WERI-Rb-1 (cell line): ENCODE measurements around the gene ENAH.
A peak's percentile ranks its signal among the peaks of the same experiment; 100 is the strongest.

Source experiments
- DNase-seq: peaks from one replicate; pipeline ENCODE4 v3.0.0-alpha.2; 2020
- H3K27ac ChIP-seq: fragments of 250-450 bp; sonication (Bioruptor Pico); 2 replicates; pipeline ENCODE4 v1.5.1; 2020; ENCODE audit warnings: mild to moderate bottlenecking, moderate library complexity
- H3K27me3 ChIP-seq: fragments of 250-450 bp; sonication (Bioruptor Pico); 2 replicates; pipeline ENCODE4 v1.5.1; 2021; ENCODE audit warnings: mild to moderate bottlenecking, low read depth, moderate library complexity; ENCODE audit not compliant: insufficient read depth, severe bottlenecking
- H3K36me3 ChIP-seq: fragments of 250-450 bp; sonication (Bioruptor Pico); 2 replicates; pipeline ENCODE4 v1.5.1; 2020; ENCODE audit warnings: mild to moderate bottlenecking, moderate library complexity
- H3K4me3 ChIP-seq: 2 replicates; pipeline ENCODE4 v1.5.1; 2011; ENCODE audit warnings: low read depth, mild to moderate bottlenecking, control low read depth, low read length
- H3K9me3 ChIP-seq: fragments of 250-450 bp; sonication (Bioruptor Pico); 2 replicates; pipeline ENCODE4 v1.5.1; 2021; ENCODE audit warnings: mild to moderate bottlenecking, moderate library complexity; ENCODE audit not compliant: severe bottlenecking
- TF ChIP-seq, protein P1 (sequence below): IDR thresholded peaks from 2 replicates; pipeline ENCODE4 v1.5.1; 2011; ENCODE audit warnings: low read depth, mild to moderate bottlenecking, control low read depth, inconsistent platforms, low read length

ENAH gene

DNA sequence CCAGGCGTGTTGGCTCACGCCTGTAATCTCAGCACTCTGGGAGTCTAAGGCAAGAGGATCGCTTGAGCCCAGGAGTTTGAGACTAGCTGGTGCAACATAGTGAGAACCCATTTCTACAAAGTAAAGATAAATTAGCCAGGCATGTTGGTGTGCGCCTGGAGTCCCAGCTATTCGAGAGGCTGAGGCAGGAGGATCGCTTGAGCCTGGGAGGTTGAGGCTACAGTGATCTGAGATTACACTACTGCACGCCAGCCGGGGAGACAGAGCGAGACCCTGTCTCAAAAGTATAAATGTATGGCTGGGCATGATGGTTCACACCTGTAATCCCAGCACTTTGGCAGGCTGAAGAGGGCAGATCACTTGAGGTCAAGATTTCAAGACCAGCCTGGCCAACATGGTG, 173.6 kb downstream of the ENAH start:
- Histone ChIP-seq H3K36me3 (no peaks in the 10 kb centered on the region), H3K4me3 (no peak overlapping the region), H3K27ac (no peak overlapping the region), H3K27me3 (no peaks in the 10 kb centered on the region), H3K9me3 (no peaks in the 10 kb centered on the region)
- TF ChIP-seq, protein P1, sequence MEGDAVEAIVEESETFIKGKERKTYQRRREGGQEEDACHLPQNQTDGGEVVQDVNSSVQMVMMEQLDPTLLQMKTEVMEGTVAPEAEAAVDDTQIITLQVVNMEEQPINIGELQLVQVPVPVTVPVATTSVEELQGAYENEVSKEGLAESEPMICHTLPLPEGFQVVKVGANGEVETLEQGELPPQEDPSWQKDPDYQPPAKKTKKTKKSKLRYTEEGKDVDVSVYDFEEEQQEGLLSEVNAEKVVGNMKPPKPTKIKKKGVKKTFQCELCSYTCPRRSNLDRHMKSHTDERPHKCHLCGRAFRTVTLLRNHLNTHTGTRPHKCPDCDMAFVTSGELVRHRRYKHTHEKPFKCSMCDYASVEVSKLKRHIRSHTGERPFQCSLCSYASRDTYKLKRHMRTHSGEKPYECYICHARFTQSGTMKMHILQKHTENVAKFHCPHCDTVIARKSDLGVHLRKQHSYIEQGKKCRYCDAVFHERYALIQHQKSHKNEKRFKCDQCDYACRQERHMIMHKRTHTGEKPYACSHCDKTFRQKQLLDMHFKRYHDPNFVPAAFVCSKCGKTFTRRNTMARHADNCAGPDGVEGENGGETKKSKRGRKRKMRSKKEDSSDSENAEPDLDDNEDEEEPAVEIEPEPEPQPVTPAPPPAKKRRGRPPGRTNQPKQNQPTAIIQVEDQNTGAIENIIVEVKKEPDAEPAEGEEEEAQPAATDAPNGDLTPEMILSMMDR = no peak
- DNase-seq = no peak

DNA sequence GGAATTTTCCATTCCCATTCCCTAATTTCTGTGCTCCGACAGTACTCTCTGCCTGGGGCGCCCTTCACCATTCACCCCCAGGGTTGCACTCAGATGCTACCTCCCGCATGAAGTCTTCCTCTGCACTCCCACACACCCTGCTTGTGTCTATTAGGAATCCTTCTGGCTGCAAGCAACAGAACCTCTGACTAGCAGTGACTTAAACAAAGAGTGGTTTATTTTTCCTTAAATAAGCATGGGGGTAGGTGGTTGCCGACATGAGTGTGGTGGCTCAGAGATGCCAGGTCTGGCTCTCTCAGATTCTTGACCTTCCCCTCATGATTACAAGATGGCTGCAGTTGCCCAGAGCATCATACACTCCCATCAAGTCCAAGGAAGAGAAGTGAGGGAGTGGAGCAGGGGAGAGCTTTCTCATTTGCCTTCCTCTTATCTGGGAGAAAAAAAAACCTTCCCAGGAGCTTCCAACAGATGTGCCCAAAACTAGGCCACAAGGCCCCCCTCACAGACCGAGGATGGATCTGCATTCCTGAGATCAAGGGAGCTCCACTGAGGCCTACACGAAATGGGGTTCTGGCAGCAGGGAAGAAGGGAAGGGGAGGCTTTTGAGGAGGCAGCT, 175.5 kb downstream of the ENAH start:
- DNase-seq = no peak
- H3K4me3 ChIP-seq = no peak overlapping the region
- TF ChIP-seq, protein P1 = no peak
- H3K36me3 ChIP-seq = no peaks in the 10 kb centered on the region
- H3K27me3 ChIP-seq = no peaks in the 10 kb centered on the region
- no peaks in the 10 kb centered on the region for H3K9me3 ChIP-seq
- H3K27ac ChIP-seq = no peak overlapping the region

DNA sequence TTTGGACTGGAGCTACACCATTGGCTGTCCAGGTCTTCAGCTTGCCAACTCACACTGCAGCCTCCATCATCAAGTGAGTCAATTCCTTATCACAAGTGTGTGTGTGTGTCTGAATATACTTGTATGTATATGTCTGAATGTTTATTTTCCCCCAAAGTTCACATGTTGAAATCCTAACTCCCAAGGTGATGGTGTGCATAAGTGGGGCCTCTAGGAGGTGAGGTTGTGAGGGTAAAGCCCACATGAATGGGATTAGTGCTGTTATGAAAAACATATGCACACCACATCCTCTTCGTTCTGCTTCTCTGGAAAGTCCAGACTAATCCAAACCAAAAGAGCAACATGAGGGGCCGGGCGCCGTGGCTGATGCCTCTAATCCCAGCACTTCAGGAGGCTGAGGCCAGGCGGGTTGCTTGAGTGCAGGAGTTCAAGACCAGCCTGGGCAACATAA, 176.4 kb downstream of the ENAH start:
- TF ChIP-seq, protein P1 = no peak
- H3K9me3 ChIP-seq = no peaks in the 10 kb centered on the region
- no peaks in the 10 kb centered on the region for H3K27me3 ChIP-seq
- H3K36me3 ChIP-seq = no peaks in the 10 kb centered on the region
- H3K4me3 ChIP-seq = no peak overlapping the region
- DNase-seq = no peak
- H3K27ac ChIP-seq = no peak overlapping the region

DNA sequence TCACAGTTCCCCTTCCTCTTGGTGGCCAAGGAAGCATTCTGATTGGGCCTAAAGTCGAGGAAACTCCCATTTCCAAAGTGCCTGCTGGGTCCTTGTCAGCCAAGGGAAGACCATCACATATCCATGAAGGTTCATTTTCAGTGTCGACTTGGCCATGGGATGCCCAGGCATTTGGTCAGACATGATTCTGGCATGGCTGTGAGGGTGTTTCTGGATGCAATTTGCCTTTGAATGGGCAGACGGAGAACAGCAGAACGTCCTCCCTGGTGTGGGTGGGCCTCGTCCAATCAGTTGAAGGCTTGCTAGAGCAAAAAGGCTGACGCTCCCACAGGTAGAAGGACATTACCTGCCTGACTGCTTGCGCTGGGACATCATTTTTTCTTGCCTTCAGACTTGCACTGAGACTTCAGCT, 176.8 kb downstream of the ENAH start:
- TF ChIP-seq, protein P1 = no peak
- Histone ChIP-seq H3K4me3 (no peak overlapping the region), H3K27me3 (no peaks in the 10 kb centered on the region), H3K27ac (no peak overlapping the region), H3K9me3 (no peaks in the 10 kb centered on the region), H3K36me3 (no peaks in the 10 kb centered on the region)
- no peak for DNase-seq

DNA sequence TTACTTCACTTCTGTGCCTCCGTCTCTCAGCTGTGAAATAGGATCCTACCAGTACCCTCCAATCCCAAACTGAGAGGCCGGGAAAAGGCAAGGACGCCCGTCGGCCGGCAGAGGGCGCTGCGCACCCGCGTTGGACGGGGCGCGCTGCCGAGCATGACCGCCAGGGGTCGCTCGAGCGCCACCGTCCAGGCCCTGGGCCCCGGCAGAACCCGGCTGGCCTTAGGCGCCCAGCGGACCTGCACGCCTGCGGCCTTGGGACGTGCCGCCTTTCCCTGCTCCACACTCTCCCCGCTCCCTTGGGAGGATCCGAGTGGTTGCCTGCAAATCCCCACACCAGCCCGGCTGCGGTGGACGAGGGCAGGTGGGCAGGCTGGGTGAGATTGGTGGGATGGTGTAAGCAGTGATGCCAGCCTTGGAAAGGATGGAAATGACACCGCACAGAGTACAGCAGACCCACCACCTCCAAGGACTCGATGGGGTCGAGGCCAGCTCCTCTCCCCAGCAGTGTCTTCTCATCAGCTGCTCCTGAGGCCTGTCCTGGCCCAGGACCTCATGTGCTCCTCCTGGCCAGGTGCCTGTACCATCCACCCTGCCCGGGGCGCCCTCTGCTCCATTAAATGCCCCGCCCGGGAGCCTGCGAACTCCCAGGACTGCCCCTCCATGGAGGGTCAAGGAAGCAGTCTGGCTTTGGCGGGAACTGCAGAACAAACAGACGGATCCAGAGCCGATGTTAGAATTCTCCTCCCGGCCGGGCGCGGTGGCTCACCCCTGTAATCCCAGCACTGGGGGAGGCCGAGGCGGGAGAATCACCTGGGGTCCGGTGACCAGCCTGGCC, 177.7 kb downstream of the ENAH start:
- H3K27me3 ChIP-seq = no peaks in the 10 kb centered on the region

More for the DNA sequence above, 177.7 kb downstream of the ENAH start:
- no peaks in the 10 kb centered on the region for H3K36me3 ChIP-seq
- H3K4me3 ChIP-seq = no peak overlapping the region
- no peak overlapping the region for H3K27ac ChIP-seq
- no peaks in the 10 kb centered on the region for H3K9me3 ChIP-seq
- peak; percentile 28 for DNase-seq
- TF ChIP-seq, protein P1 = peak; percentile 94
